ENCODE results near the gene RASA3.

The RASA3 gene

GRCh38 chr13:113981194-113981605 lies 151.2 kb downstream of the RASA3 start:
- H3K4me3 ChIP-seq (replicated peaks; ENCODE audit: low read depth, low read length): no peak overlapping the region
- no peak for TF ChIP-seq CTCF (IDR thresholded peaks at IDR 0.05; ENCODE audit: low read depth, low read length, missing control alignments)
- no peak for DNase-seq (ENCODE audit: extremely low read depth, low read depth)

- no peak for TF ChIP-seq CTCF (IDR thresholded peaks at IDR 0.05; ENCODE audit: low read depth, low read length, missing control alignments)
- H3K4me3 ChIP-seq (replicated peaks; ENCODE audit: low read depth, low read length): no peak overlapping the region
- DNase-seq (ENCODE audit: extremely low read depth, low read depth): no peak
These were observed 151.8 kb downstream of the RASA3 start for GRCh38 chr13:113980489-113981064.

GRCh38 chr13:113979791-113980471 lies 152.5 kb downstream of the RASA3 start:
- no peak for TF ChIP-seq CTCF (IDR thresholded peaks at IDR 0.05; ENCODE audit: low read depth, low read length, missing control alignments)
- H3K4me3 ChIP-seq (replicated peaks; ENCODE audit: low read depth, low read length): no peak overlapping the region
- DNase-seq (ENCODE audit: extremely low read depth, low read depth): no peak

- no peak overlapping the region for H3K4me3 ChIP-seq (replicated peaks; ENCODE audit: low read depth, low read length)
- no peak for DNase-seq (ENCODE audit: extremely low read depth, low read depth)
- no peak for TF ChIP-seq CTCF (IDR thresholded peaks at IDR 0.05; ENCODE audit: low read depth, low read length, missing control alignments)
These were observed 153.5 kb downstream of the RASA3 start for GRCh38 chr13:113978741-113979481.

- TF ChIP-seq CTCF (IDR thresholded peaks at IDR 0.05; ENCODE audit: low read depth, low read length, missing control alignments): no peak
- no peak overlapping the region for H3K4me3 ChIP-seq (replicated peaks; ENCODE audit: low read depth, low read length)
- DNase-seq (ENCODE audit: extremely low read depth, low read depth): no peak
These were observed 154.4 kb downstream of the RASA3 start for GRCh38 chr13:113977976-113978375.

GRCh38 chr13:113976711-113977684 lies 155.4 kb downstream of the RASA3 start:
- no peak for TF ChIP-seq CTCF (IDR thresholded peaks at IDR 0.05; ENCODE audit: low read depth, low read length, missing control alignments)
- no peak overlapping the region for H3K4me3 ChIP-seq (replicated peaks; ENCODE audit: low read depth, low read length)
- no peak for DNase-seq (ENCODE audit: extremely low read depth, low read depth)
